GM19324 (cell line): ENCODE results near the gene PRRX2.
"Not testable (repeated sequence)": the region's sequence is repeated elsewhere in the genome, so short reads cannot be mapped to it uniquely, and the experiment has no call there.

Experiments used
- ATAC-seq: cut with Tn5 transposase; IDR thresholded peaks from one replicate; pipeline ENCODE4 v1.9.1; 2021; ENCODE audit warnings: mild to moderate bottlenecking, moderate library complexity; ENCODE audit not compliant: unreplicated experiment, low FRiP score

Gene PRRX2

DNA sequence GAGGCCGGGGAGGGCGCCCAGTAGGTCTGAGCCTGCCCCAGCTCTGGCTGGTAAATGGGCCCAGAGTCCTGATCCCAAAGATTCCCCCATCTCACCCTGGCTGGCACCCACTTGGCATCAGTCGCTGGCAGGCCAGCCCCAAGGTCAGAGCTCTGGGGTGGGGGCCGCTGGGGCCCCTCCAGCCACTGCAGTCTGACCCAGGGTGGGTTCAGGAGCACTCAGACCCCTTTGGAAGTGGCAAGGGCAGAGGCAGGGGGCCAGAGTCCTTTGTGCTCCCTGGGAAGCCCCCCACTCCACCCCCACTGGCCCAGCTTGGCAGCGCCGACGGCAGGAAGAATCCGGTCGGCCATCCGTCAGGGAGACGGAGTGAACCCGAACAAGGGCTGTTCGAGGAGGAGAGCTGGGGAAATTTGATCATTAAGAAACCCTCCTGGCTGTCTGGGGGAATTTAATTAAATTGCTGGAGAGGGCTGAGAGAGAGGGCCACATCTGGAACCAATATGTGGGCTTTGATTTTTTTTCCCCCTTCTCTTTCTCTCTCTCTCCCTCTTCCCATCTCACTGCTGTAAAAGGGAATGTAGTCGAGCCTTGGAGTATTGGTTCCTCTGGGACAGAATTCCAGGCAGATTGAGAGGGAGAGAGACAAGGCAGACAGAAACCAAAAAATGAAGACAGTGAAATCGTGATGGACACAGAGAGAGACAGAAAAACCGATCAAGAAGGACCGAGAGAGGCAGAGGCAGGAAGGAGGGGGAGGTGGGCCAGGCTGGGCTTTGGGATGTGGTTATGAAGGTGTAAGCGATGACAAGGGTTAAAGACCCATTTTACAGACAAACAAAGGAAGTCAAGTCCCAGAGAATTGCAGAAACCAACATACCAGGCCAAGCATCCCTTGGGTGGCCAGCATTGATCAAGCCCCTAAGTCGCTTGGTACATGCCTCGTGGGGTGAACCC, 15.4 kb upstream of the PRRX2 start:
- no peak for ATAC-seq

DNA sequence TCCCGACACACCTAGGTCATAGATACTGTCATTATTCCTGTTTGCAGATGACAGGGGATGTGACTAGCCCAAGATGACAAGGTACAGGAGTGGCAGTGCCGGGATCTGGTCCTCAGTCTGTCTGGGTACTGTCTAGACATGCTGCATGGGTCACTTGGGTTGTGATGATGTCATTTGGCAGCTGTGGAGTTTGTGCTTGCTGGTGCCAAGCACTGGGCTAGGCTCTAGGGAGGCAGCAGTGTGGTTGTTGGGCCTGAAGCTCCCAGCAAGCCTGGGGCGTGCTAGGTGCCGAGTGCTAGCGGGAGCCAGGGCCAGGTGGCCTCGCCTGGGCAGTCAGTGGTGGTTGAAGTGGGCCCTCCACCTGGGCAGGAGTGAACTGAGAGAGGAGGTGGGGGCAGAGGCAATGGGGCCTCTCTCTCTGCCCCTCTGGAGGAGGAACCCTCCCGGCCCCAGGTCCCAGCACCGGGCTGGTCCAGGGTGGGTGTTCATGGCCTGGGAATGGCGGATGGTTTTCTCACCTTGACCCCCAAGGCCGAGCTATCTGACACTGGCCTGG, 14.7 kb upstream of the PRRX2 start:
- no peak for ATAC-seq

DNA sequence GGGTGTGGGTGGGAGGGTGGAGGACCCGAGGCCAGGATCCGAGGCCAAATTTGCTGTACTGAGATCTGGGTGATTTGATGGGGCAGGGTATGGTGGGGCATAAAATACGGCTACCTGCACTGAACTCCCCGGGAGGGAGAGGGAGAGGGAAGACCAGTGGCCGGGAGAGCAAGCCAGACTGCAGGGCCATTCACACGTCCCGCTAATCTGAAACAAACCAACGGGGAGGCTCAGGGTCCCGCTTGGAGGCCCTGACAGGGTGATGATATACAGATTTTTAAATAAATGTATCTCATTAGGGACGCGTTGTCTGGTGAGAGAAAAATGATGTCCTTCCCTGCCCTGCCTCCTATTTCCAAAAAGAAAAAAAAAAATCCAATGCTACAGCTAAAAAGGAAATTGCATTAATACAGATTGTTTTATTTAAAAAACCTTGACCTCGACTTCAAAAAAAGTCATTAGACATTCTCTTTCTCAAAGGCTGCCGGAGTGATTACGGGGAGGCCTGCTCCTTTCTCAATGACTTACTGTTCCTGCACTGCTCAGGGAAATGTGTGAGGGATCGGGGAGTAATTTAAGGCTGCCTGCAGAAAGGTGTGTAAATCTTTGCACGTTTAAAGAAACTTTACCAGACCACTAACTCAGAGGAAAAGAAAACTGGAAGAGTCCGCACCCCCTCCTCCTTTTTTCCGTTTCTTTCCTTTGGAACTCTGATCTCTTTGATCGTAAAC, 11.5 kb upstream of the PRRX2 start:
- ATAC-seq: no peak

DNA sequence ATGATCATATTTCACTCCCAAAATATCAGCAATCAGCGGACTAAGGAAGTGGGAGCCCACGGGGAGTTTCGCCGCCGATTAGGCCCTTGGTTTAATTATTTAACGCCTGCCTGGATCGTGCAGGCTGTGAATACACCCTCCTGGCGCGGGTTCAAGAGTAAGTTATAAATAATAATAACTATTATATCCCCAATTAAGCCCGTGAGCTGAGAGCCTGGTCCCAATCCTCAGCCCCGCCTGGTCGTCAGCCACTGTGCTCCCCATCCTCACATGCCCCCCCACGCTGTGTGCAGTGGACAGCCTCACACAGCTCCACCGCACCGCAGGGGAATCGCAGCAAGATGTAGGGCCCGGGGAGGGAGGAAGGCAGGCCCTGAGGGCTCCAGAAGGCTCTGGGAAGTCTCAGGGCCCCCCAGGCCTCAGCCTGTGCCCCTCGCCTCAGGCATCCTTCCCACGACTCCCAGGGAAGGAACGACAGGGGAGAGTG, 10.8 kb upstream of the PRRX2 start:
- no peak for ATAC-seq

DNA sequence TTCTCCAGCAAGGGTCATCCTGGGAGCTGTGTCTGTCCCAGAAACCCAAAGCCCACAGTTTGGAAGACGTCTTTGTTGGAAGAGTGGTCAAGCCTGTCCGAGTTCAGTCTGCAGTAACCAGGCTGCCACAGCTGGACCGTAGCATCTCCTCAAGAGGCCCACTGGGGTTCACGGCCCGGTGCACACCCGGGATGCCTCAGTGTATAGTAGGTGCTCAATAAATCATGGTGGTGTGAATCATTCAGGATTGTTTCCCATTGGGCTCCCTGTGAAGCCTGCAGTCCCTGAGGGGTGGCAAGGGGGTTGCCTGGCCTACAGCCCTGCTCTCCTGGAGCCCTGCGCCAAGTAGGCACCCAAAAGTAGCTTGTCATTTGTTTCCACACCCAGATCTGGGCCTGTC, 10.3 kb upstream of the PRRX2 start:
- ATAC-seq: no peak

DNA sequence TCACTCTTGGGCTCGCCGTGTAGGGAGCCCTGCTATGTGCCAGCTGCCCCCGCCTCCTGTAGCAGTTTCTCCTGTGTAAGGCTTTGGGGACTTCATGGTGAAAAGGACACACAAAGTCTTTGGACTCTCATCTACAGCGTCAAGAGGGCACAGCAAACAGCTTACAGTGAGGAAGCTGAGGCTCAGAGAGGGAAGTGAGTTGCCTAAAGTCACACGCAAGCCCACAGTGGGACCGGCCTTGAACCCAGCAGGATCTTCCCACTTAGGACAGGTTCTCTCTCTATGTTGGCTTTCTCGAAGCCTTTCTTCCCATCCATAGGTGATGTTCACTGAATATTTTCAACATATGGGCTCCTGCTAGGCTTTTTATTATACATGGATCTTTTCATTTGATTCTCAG, 9.8 kb upstream of the PRRX2 start:
- ATAC-seq: no peak

DNA sequence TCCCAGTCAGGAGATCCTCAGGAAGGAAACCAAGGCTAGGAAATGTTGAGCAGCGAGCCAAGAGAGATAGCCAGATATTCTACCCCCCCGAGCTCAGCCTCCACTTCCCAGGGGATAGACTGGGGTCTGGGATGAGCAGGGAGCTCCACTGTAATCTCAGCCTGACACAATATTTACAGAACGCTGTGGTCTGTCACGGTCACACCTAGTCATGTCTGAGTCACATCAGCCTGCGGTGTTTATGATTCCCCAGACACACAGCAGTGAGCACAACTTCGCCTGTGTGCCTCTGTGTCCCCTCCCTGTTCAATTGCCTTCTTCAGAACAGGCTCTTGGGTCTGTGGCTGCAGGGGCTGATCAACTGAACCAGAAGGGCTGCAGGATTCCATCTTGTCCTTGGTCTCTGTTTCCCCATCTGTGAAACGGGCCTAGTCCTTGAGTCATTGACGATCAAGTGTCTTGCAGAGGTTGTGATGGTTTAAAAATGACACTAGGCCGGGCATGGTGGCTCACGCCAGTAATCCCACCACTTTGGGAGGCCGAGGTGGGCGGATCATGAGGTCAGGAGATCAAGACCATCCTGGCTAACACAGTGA, 8.6 kb upstream of the PRRX2 start:
- ATAC-seq: no peak

DNA sequence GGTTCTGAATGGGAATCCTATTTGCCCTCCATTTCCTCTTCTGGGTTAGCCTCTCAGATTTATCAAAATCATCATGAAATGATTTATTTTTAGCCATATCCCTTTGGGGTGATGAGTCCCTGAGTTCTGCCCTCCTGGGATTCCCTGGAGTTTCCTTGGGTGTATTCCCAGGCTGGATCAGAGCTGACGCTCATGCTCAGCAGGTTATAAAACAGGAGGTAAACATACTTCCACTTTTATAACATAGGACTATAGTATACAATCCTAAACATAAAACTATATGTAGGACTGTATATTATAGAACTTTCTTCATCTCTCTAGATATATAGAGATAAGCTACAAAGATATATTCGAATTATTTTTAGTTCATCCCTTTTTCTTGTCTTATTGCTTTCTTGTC, 4.4 kb upstream of the PRRX2 start:
- no peak for ATAC-seq

DNA sequence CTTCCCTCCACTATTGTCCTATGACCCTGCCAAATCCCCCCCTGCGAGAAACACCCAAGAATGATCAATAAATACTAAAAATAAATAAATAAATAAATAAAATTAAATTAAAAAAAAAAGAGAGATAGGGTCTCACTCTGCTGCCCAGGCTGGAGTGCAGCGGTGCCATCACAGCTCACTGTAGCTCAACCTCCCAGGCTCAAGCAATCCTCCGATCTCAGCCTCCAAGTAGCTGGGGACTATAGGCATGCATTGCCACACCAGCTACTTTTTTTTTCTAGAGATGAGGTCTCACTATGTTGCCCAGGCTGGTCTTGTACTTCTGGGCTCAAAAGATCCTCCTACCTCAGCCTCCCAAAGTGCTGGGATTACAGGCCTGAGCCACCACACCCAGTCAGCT, 3.2 kb upstream of the PRRX2 start:
- ATAC-seq: not testable (repeated sequence)

DNA sequence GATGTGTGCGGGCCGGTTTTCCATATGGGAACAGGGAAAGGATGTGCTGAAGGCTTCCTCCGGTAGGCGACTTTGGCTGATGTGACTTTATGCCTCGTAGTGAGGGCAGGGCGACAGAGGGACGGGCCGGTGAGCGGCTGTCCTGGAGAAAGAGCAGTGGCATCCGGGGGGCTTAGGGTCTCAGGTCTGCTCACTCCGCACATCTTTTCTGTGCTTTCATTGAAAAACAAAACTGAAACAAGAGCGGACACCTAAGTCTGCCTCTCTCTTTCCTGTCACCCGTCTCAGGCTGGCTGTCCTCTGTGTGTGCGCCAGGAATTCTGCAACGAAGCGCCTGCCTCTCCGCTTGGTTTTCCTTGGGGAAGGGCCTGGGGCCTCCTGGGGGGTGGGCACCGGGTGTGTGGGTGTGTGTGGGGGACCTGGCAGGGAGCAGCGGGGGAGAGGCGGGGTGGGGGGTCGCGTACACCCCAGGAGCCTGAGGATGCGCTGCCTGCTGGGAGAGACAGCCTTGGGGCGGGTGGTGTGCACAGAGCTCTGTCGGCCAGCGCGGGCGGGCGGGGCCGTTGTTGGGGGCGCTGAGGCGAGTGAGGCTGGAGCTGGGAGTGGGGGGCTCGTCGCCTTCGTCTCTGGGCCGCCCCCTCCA, 580 bp upstream of the PRRX2 start:
- ATAC-seq: no peak

DNA sequence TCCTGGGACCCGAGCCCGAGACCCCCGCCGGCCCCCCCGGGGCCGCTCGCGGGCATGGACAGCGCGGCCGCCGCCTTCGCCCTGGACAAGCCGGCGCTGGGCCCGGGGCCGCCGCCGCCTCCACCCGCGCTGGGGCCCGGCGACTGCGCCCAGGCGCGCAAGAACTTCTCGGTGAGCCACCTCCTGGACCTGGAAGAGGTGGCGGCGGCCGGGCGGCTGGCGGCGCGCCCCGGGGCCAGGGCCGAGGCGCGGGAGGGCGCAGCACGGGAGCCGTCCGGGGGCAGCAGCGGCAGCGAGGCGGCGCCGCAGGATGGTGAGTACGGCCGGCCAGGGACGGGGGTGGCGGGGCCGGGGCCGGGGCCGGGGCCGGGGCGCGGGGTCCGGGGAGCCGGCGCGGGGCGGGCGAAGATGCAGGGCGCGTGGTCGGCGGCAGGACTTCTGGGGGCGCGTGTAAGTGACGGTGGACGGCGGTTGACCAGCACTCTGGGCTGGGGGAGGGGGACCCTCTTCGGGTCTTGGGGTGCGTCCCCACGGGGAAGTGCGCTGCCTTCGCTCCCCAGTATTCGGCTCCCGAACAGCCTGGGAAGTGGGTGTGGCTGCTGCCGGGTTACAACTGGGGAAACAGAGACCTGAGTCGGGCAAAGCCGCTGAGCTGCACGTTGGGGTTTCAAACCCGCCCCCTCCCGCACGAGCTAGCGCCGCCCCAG, 520 bp downstream of the PRRX2 start:
- no peak for ATAC-seq

DNA sequence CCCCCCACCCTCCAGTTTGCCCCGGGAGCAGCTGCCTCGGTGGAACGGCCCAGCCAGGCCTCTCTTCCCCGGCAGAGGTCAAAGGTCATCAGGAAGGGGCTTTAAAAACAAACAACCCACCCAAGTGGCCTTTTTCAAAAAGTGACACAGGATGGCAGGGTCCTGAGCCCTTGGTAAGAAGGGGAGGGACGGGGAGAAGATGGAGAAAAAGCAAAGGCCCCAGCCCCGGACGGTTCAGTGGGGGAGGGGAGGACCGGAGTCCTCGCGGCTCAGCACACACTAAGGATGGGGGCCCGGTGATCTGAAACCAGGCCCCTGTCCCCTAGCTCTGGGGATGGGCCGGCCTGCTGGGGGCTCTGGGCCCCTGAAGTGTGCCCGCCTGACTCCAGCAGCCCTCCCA, 1.1 kb downstream of the PRRX2 start:
- no peak for ATAC-seq

DNA sequence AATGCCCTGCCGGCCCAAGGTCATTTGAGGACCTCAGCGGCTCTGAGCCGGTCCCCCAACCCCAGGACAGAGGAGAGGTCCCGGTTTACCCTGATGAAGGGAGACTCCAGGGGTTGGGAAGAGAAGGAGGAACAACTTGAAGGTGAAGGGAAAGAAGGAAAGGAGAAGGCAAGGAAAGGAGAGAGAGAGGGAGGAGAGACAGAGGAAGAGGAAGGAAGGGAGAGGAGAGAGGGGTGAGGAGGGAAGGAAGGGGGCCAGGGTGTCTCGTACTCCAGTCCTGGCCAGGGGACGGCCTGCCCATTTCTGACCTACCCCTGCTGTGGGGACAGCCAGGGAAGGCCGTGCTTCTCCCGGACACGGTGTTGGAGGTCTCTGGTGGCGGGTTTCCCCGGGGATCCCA, 1.9 kb downstream of the PRRX2 start:
- ATAC-seq: no peak

DNA sequence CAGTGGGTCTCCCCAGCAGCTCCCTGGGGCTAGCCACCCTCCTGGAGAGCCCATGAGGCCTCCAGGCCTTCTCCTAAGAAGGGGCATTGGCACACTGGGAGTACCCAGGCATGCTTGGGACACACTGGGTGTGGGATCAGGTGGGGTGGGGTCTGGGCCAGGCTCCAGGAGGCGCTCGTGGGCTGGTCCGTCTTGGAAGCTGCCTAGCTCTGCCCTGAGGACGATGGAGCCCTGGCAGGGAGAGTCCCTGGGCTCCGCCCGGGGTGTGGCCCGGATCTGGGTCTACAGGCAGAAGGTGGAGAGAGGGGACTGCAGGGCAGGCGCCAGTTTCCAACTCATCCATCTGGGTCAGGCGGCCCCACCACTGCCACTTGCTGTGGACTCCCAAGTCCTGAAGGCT, 2.4 kb downstream of the PRRX2 start:
- ATAC-seq: no peak

DNA sequence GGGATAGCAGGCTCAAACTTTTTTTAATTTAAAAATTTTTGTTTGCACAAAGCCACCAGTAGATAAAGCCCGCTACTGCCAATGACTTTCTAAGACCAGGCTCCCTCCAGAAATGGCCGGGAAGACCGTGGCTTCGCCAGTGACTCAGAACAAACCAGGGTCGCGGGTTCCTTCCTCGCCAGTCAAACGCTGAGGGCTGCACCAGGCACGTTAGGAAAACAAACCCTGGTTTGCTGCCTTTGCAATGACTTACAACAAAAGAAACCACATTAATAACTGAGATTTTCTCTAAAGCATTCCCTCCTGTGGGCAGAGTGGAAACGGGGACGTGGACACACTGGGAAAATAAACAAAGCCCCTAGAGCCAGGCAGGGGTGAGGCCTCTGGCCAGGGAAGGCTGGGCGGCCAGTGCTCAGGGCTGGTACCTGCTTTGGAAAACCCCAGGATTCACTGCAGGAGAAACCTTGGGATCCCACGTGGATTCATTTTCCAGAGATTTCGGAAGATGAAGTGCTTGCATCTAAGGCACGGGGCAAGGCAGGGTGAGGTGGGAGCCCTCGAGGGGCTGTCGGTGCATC, 3.8 kb downstream of the PRRX2 start:
- no peak for ATAC-seq

DNA sequence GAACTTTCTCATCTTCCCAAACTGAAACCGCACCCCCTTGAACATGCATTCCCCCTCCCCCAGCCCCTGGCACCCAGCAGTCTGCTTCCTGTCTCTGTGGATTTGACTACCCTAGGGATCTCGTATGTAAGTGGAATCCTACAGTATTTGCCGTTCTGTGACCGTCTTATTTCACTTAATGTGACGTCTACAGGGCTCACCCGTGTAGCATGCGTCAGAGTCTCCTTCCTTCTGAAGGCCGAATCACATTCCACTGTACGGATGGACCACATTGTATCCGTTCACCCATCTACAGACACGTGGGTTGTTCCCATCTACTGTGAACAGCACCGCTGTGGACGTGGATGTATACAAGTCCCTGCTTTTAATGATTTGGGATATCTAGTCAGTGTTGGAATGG, 4.5 kb downstream of the PRRX2 start:
- no peak for ATAC-seq

DNA sequence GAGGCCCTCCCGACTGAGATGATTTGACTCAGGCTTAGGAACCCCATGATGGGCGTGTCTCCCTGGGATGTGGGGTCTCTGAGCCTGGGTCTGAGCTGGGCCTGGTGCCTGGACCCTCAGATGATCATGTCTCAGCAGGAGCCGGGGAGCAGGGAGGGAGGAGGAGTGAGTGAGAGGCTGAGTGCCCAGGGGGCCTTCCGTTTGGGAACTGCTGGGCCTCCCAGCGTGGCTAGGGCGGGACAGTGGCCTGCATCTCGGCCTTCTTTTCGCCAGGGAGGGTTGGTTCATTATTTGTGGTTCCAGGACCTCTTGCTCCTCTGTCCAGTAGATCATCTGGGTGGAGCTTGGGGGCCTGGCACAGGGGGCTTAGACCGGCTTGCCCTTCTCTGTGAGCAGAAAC, 5.6 kb downstream of the PRRX2 start:
- no peak for ATAC-seq

DNA sequence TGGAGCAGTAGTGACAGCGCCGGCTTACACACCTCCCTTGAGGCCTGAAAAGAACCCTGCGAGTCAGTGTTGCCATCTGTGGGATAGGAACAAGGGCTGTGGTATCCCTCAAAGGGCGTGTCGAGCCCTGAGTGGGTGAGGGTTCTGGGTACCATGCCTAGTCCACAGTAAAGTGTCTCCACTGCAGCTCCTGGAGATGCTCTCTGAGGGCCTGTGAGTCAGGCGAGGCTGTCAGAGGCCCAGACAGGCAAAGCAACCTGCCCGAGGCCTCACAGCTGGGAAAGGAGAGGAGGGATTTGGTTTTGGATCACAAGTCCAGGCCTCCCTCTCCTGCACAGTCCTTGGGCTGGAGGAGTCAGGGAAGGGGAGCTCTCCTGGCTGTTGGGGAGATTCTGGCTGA, 6.1 kb downstream of the PRRX2 start:
- no peak for ATAC-seq

DNA sequence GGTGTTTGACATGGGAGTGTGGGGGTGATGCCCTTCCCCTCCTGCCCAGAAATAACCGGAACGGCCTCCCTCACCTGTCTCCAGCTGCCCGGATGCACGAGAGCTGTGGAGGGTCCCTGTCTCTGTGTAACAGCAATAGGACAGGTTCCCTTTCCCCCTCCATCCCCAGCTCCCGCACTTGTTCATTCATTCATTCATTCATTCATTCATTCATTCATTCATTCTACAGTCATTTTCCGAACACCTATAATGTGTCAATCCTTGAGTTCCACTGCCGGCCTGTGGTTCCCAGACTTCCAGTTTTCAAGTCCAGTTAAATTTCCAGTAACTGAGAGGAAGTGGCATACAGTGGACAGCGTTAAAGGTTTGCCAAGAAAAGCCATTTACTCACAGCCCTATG, 7.3 kb downstream of the PRRX2 start:
- ATAC-seq: no peak

DNA sequence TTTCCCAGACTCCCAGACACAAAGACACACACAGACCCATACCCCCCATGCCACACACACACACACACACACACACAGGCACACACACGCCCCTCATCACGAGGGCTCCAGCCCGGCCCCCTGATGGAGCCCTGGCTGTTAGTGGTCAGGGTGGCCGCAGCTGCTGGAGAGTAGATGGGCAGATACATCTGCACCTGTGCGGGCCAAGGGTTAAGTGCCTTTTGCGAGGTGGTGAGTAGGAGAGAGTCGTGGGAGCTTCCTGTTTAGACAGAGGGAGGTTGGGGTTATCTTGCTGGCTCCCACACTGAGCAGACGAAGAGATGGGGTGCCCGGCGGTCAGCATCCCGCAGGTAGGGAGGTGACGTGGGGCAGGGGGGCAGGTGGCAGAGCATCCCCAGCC, 8.2 kb downstream of the PRRX2 start:
- ATAC-seq: no peak
